Measurements from ENCODE around the gene FBXO48. TPM values are rescaled to one million over a fixed set of nuclear protein-coding genes. Genes with fewer than 3 reads are reported as not detected.
A peak's percentile ranks its signal among the peaks of the same experiment; 100 is the strongest.

Gene FBXO48
- 0.18 and 0.28 TPM in 2 replicates for total RNA-seq (2012; rRNA removed)
- 0.37 and 0.43 TPM in 2 replicates for polyA plus RNA-seq (2012; rRNA removed)
- polyA plus RNA-seq (2012; cell fraction: cytosol; rRNA removed), result 0.09 and 0.11 TPM in 2 replicates
- polyA plus RNA-seq (2012; cell fraction: nucleus; rRNA removed; ENCODE audit: low replicate concordance), result 0.11 and 0.61 TPM in 2 replicates
- percentile 35 among the genes with signal in this experiment for Bru-seq, nascent RNA
- BruChase-seq, experiment 1, labeled RNA remaining after a 6-hour chase, result percentile 40 among the genes with signal in this experiment
- BruChase-seq, experiment 2, labeled RNA remaining after a 2-hour chase, result percentile 41 among the genes with signal in this experiment
- long read RNA-seq, result 0 reads

DNA sequence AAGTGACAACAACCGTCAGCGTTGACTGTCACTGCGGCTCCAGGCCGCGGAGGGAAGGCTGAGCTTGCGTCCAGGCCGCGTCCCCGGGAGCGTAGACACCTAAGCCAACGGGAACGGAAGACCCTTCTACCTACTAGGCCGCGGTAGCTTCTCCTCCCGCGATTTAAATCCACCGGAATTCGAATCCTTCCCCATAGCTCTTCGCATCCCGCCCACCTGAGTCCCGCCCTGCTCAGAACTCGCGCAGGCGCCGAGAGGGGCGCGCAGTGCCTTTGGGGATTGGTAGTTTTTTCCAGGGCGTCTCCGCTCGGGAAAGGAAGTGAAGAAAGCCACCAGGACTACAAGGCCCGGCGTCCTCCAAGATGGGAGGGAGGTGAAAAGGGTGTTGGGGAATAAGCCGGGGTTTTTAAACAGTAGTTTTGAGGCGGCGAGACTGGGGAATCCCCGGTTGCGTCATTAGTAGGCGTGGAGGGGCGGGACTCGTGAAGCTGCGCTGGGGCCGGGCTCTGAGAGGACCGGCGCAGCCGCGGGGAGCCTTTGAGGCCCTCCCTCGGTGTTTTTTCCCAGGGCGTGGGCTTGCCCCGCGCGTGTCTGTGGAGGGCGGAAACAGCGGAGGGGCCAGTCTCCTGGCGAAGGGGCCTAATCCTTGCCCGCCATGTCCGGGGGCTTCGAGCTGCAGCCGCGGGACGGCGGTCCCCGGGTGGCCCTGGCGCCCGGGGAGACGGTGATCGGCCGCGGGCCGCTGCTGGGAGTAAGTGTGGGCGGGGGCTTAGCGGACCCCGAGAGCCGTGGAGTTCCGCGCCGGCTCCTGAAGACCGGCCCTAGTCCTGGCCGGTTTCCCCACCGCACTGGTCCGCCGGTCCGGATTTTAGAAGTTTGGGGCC lies at the start of gene FBXO48, which contains the start of gene APLF:
FBXO48 (minus strand) TSS at position 218 of the 884 bp plus-strand sequence. CDS start 2,149 bp downstream, outside the sequence.
APLF (plus strand) TSS at position 509 of the 884 bp plus-strand sequence; CDS start at position 656, 147 bp downstream.
- in situ Hi-C loops (cut with MboI; ENCODE audit: low sequenced_read_pairs), result loop anchor here (10.0 kb wide), 1 partner anchor 457 kb away; no protein-coding TSS in a partner anchor
- TF ChIP-seq MXI1 (IDR thresholded peaks at IDR 0.05; ENCODE audit: borderline replicate concordance, low read depth, low read length), result peak; percentile 66; the same call in 1 of the 2 replicates
- TF ChIP-seq MAZ (IDR thresholded peaks at IDR 0.05; ENCODE audit: borderline replicate concordance, low read depth, low read length), result peak; percentile 97
- TF ChIP-seq NFE2L2 (IDR thresholded peaks at IDR 0.05; ENCODE audit: low read depth, low read length), result no peak
- TF ChIP-seq POLR2A (IDR thresholded peaks at IDR 0.05; ENCODE audit: low read depth, low read length), result peak; percentile 91
- TF ChIP-seq MAFK (IDR thresholded peaks at IDR 0.05; ENCODE audit: low read depth, low read length), result no peak
- no peak for TF ChIP-seq RFX5 (IDR thresholded peaks at IDR 0.05; ENCODE audit: low read depth, low read length)
- TF ChIP-seq FOS (IDR thresholded peaks at IDR 0.05; ENCODE audit: low read depth, low read length), result 0 out of 2 replicates have a peak, but pooled peaks have one; percentile 20
- no peak for TF ChIP-seq SMC3 (IDR thresholded peaks at IDR 0.05; ENCODE audit: low read depth, low read length)
- TF ChIP-seq CEBPB (IDR thresholded peaks at IDR 0.05; ENCODE audit: low read depth, low read length), result peak; percentile 98
- TF ChIP-seq CHD1 (IDR thresholded peaks at IDR 0.05; ENCODE audit: low read depth, low read length), result 0 out of 2 replicates have a peak, but pooled peaks have one; percentile 38

More for the DNA sequence above, at the start of gene FBXO48, which contains the start of gene APLF:
- peak within 1 kb of the TSS; percentile 18; the same call in 1 of the 2 replicates for H4K5ac ChIP-seq (ENCODE audit: low read depth, low read length)
- H4K91ac ChIP-seq (ENCODE audit: insufficient read depth, low read depth, low read length), result peak within 1 kb of the TSS; percentile 86
- peak within 1 kb of the TSS; percentile 97 for H3K4me2 ChIP-seq (ENCODE audit: low read depth, low read length)
- peak within 1 kb of the TSS; percentile 79 for H3K9ac ChIP-seq (ENCODE audit: low read depth, low read length)
- H3K4me1 ChIP-seq (ENCODE audit: control insufficient read depth, insufficient read depth, low read length), result peaks cover 3% of the 10 kb centered on the region; the same call in 1 of the 2 replicates
- peak within 1 kb of the TSS; percentile 84 for H3K4ac ChIP-seq (ENCODE audit: low read depth, low read length)
- H3K56ac ChIP-seq (ENCODE audit: extremely low read depth, insufficient read depth, low read length), result peak within 1 kb of the TSS; percentile 53; the same call in 1 of the 2 replicates
- no peaks in the 10 kb centered on the region for H4K20me1 ChIP-seq (ENCODE audit: insufficient read depth, low read length)
- no TSS peak for BruUV-seq (replicated peaks)
- no peak within 1 kb of the TSS; the same call in 2 of the 3 replicates for H2BK15ac ChIP-seq (ENCODE audit: low read depth, low read length)
- peak within 1 kb of the TSS; percentile 71; the same call in 1 of the 2 replicates for H2AK5ac ChIP-seq (ENCODE audit: low read depth, low read length)
- POLR2A ChIA-PET (ENCODE audit: unreplicated experiment), result interaction anchor here (0.5 to 0.6 kb wide), 3 partner anchors 271 to 903 kb away, joined by 3 to 4 read pairs (median 4); no protein-coding TSS in a partner anchor
- H2BK20ac ChIP-seq (ENCODE audit: low read depth, low read length), result no peak within 1 kb of the TSS
- dilution Hi-C loops (cut with HindIII; ENCODE audit: low sequenced_read_pairs, unreplicated experiment), result no loop called here
- intact Hi-C loops (cut with micrococcal nuclease), result loop anchor here (5.0 to 10.0 kb wide), 3 partner anchors 547 to 1360 kb away; partner anchors contain the start of genes ANTXR1 and GMCL1
- peak within 1 kb of the TSS; percentile 96 for H3K23ac ChIP-seq (ENCODE audit: low read depth, low read length)
- peak within 1 kb of the TSS; percentile 75 for H3K4me3 ChIP-seq (ENCODE audit: insufficient read depth, low read depth, low read length)
- H2BK120ac ChIP-seq (ENCODE audit: low read depth, low read length), result peak within 1 kb of the TSS; percentile 73
- H3K18ac ChIP-seq (ENCODE audit: low read depth, low read length), result peak within 1 kb of the TSS; percentile 16; the same call in 1 of the 2 replicates
- 0% methylated on average over 29 of the region's 82 CpGs; no CpG with 5 or more reads in 1 of the 2 experiments for WGBS, 2 experiments (ENCODE audit: extremely low coverage in 2 of 2, insufficient read length in 1 of 2)
- DNase-seq (peak; percentile 99), ATAC-seq (ENCODE audit: low read depth) (peak; percentile 96)
- peak within 1 kb of the TSS; percentile 63 for H3K27ac ChIP-seq (ENCODE audit: insufficient read depth, low read length)
- peak within 1 kb of the TSS; percentile 100 for H2AFZ ChIP-seq (replicated peaks; ENCODE audit: low read length, poor library complexity)
- H3K9me3 ChIP-seq (ENCODE audit: control insufficient read depth, insufficient read depth, low read length), result no peaks in the 10 kb centered on the region
- peaks cover 5 to 13% of the 10 kb centered on the region in 2 experiments for H3K79me1 ChIP-seq (ENCODE audit: low read depth in 1 of 2, low read length in 2 of 2)
- peak within 1 kb of the TSS; percentile 21 to 83; a peak in 2 of 4 replicates for H4K8ac ChIP-seq (ENCODE audit: low read depth in 2 of 2, low read length in 2 of 2)
- peak within 1 kb of the TSS; percentile 74 for H2BK5ac ChIP-seq (ENCODE audit: low read depth, low read length, poor library complexity, severe bottlenecking)
- H3K14ac ChIP-seq (replicated peaks; ENCODE audit: low read depth, low read length), result peak within 1 kb of the TSS; percentile 91
- no peaks in the 10 kb centered on the region for H3K36me3 ChIP-seq (ENCODE audit: control insufficient read depth, insufficient read depth, low read length)
- H3K27me3 ChIP-seq (ENCODE audit: control insufficient read depth, insufficient read depth, low read length), result no peaks in the 10 kb centered on the region
- CTCF ChIA-PET, result interaction anchor here (0.6 to 1.2 kb wide), 4 partner anchors 26 to 460 kb away, joined by 3 to 4 read pairs (median 3); no protein-coding TSS in a partner anchor
- 0 out of 2 replicates have a peak, but pooled peaks cover 2% of the 10 kb centered on the region for H3K9me1 ChIP-seq (ENCODE audit: insufficient read depth, low read length)
- peak within 1 kb of the TSS; percentile 87 for H2AK9ac ChIP-seq (replicated peaks; ENCODE audit: low read depth, low read length, poor library complexity)

Data from IMR-90 (cell line).